ENCODE data around the gene C19orf33. TPM values are rescaled to one million over a fixed set of nuclear protein-coding genes. Genes with fewer than 3 reads are reported as not detected.

C19orf33 gene
- total and polyA plus RNA-seq, 9 of the 15 experiments (the other 6 are each of a cell fraction or from before 2014, with no cell fraction given) = 3.2 TPM; not detected in 8

- TF ChIP-seq ZBTB2 (IDR thresholded peaks at IDR 0.05) = peak; percentile 80; the same call in 1 of the 2 replicates
- TF ChIP-seq ASH1L (IDR thresholded peaks at IDR 0.05; ENCODE audit: borderline replicate concordance, low read depth, partially characterized antibody) = peak; percentile 51
- no peak for TF ChIP-seq SAFB (IDR thresholded peaks at IDR 0.05; ENCODE audit: borderline replicate concordance, low read depth, low read length)
- TF ChIP-seq CGGBP1 (CRISPR knock-in tag; IDR thresholded peaks at IDR 0.05) = no peak
- TF ChIP-seq ZNF609 (CRISPR knock-in tag; IDR thresholded peaks at IDR 0.05; ENCODE audit: borderline replicate concordance) = 0 out of 2 replicates have a peak, but pooled peaks have one; percentile 34
- TF ChIP-seq TBL1XR1 (IDR thresholded peaks at IDR 0.05; ENCODE audit: low read length in 2 of 2) = peak; percentile 94 to 97
- TF ChIP-seq DLX4 (CRISPR knock-in tag; IDR thresholded peaks at IDR 0.05) = no peak
- no peak for TF ChIP-seq GTF3C2 (IDR thresholded peaks at IDR 0.05; ENCODE audit: borderline replicate concordance, extremely low read depth, insufficient read length)
- TF ChIP-seq TFAP4 (CRISPR knock-in tag; IDR thresholded peaks at IDR 0.05; ENCODE audit: borderline replicate concordance) = 0 out of 2 replicates have a peak, but pooled peaks have one; percentile 61
- no peak for TF ChIP-seq PURB (CRISPR knock-in tag; IDR thresholded peaks at IDR 0.05; ENCODE audit: low read depth)
- no peak for TF ChIP-seq ZNF764 (CRISPR knock-in tag; IDR thresholded peaks at IDR 0.05; ENCODE audit: low read depth)
- peak; percentile 92 for TF ChIP-seq NFIC (IDR thresholded peaks at IDR 0.05)
- peak; percentile 73 for TF ChIP-seq BHLHE40 (IDR thresholded peaks at IDR 0.05; ENCODE audit: low read length)
- TF ChIP-seq ZKSCAN8 (CRISPR knock-in tag; IDR thresholded peaks at IDR 0.05) = no peak
- no peak for TF ChIP-seq MCM5 (IDR thresholded peaks at IDR 0.05; ENCODE audit: low read depth)
- TF ChIP-seq TARDBP (IDR thresholded peaks at IDR 0.05) = peak; percentile 71; the same call in 1 of the 2 replicates
- no peak for TF ChIP-seq PYGO2 (tag; IDR thresholded peaks at IDR 0.05)
These were observed 13.1 kb downstream of the C19orf33 start (continued) for GRCh38 chr19:38317104-38317612.

Data from K562 (cell line).